SK-N-SH (cell line): ENCODE measurements around the gene UBALD1.

Experiments used
- EP300 ChIP-seq, 2 experiments: IDR thresholded peaks; 2 replicates each; pipeline versions ENCODE4 v1.4.0 to v1.6.1; 2012; ENCODE audit warnings: borderline replicate concordance in 1 of 2, low read depth in 1 of 2, low read length in 1 of 2
- GABPA ChIP-seq: IDR thresholded peaks from 2 replicates; pipeline ENCODE4 v1.4.0; 2012; ENCODE audit warnings: low read depth, mild to moderate bottlenecking
- JUND ChIP-seq: IDR thresholded peaks from 2 replicates; pipeline ENCODE4 v1.4.0; 2012
- MEF2A ChIP-seq: IDR thresholded peaks from 2 replicates; pipeline ENCODE4 v1.4.0; 2012; ENCODE audit warnings: low read depth, borderline replicate concordance
- SMC3 ChIP-seq: IDR thresholded peaks from 2 replicates; pipeline ENCODE4 v1.6.1; 2012; ENCODE audit warnings: low read depth, low read length, improper control_type of control experiment
- YY1 ChIP-seq: IDR thresholded peaks from 2 replicates; pipeline ENCODE4 v1.4.0; 2012; ENCODE audit warnings: low read depth, mild to moderate bottlenecking
- TF ChIP-seq, protein P1 (sequence below): fragments of 200-600 bp; sonication (generic); IDR thresholded peaks from 2 replicates; pipeline ENCODE4 v1.6.1; 2017; ENCODE audit warnings: antibody characterized with exemption, mild to moderate bottlenecking, moderate library complexity

DNA sequence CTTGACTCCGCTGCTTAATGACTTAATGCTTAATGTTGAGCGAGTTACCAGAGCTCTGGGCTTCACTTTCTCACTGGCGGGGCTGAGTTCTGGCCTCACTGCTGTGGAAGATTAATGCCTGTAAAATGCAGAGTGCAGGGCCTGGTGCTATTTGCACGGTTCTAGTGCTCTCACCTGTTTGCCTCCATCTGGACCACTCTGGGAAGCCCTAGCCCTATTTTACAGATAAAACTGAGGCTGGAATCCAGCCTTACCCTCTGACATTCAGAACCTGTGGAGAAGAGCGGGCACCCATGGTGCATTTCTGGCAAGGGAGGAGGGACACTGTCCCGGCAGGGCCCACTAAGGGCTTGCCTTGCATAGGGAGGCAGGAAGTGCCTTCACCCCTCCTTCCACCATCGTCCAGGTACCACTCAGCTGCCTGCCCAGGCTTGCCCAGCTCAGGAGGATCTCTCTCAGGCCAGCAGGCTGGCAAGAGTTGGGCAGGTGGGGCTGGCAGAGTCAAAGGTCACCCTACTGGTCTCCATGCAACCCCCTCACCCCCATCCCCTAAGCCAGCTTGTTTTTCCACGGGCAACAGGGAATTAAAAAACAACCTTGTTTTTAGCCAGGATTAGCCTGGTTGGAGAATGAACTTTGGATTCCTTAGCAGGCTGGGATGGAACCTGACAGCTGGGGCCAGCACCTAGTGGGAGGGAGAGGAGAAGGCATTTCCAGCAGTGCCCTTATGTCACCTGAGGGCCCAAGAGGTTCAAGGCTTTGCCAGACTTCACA lies 4.1 kb upstream of the UBALD1 start:
- TF ChIP-seq EP300 (IDR thresholded peaks at IDR 0.05; ENCODE audit: borderline replicate concordance in 1 of 2, low read depth in 1 of 2, low read length in 1 of 2) (no peak), SMC3 (no peak), GABPA (no peak), YY1 (no peak), JUND (no peak), MEF2A (no peak)
- TF ChIP-seq, protein P1, sequence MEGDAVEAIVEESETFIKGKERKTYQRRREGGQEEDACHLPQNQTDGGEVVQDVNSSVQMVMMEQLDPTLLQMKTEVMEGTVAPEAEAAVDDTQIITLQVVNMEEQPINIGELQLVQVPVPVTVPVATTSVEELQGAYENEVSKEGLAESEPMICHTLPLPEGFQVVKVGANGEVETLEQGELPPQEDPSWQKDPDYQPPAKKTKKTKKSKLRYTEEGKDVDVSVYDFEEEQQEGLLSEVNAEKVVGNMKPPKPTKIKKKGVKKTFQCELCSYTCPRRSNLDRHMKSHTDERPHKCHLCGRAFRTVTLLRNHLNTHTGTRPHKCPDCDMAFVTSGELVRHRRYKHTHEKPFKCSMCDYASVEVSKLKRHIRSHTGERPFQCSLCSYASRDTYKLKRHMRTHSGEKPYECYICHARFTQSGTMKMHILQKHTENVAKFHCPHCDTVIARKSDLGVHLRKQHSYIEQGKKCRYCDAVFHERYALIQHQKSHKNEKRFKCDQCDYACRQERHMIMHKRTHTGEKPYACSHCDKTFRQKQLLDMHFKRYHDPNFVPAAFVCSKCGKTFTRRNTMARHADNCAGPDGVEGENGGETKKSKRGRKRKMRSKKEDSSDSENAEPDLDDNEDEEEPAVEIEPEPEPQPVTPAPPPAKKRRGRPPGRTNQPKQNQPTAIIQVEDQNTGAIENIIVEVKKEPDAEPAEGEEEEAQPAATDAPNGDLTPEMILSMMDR, result no peak
